Measurements from ENCODE around the gene GLS.

DNA sequence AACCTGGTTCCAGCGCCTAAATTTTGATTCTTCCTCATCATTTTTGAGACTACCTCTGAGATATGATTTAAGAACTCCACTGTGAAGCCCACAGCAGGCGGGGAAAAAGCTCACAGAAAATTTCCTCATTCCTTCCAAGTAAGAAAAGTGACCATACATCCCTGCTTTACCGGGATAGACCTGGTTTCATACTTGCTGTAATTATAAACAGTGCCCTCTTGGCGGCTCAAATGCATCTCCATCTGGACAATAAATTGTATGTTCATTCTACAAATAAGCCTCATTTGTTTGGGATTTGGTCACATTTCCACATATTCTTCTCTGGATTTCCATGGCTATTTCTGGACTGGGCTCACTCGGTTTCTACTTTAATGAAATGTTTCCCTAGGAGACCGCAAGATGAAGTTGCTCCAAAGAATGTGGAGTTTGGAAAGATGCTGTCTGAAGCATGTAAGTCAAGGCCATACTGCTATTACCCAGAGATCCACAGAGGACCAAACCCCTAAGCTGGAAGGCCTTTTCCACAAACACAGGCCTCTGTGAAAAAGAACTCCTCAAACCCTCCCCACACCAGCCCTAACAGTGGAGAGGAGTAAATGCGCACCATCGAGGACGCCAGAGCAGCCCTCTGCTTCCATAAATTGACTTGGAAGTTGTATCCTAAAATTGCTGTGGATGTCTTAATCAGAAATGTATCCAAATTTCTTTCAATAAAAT, 119.5 kb downstream of the GLS start:
- no peak for TF ChIP-seq ZC3H11A (IDR thresholded peaks at IDR 0.05; ENCODE audit: low read depth, low read length)
- TF ChIP-seq, protein P1, sequence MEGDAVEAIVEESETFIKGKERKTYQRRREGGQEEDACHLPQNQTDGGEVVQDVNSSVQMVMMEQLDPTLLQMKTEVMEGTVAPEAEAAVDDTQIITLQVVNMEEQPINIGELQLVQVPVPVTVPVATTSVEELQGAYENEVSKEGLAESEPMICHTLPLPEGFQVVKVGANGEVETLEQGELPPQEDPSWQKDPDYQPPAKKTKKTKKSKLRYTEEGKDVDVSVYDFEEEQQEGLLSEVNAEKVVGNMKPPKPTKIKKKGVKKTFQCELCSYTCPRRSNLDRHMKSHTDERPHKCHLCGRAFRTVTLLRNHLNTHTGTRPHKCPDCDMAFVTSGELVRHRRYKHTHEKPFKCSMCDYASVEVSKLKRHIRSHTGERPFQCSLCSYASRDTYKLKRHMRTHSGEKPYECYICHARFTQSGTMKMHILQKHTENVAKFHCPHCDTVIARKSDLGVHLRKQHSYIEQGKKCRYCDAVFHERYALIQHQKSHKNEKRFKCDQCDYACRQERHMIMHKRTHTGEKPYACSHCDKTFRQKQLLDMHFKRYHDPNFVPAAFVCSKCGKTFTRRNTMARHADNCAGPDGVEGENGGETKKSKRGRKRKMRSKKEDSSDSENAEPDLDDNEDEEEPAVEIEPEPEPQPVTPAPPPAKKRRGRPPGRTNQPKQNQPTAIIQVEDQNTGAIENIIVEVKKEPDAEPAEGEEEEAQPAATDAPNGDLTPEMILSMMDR (IDR thresholded peaks at IDR 0.05 in 2 of 3, conservative IDR thresholded peaks at IDR 0.05 in 1 of 3; ENCODE audit: insufficient read depth in 2 of 3, low read depth in 1 of 3, low read length in 3 of 3) = no peak
- TF ChIP-seq, protein P2, sequence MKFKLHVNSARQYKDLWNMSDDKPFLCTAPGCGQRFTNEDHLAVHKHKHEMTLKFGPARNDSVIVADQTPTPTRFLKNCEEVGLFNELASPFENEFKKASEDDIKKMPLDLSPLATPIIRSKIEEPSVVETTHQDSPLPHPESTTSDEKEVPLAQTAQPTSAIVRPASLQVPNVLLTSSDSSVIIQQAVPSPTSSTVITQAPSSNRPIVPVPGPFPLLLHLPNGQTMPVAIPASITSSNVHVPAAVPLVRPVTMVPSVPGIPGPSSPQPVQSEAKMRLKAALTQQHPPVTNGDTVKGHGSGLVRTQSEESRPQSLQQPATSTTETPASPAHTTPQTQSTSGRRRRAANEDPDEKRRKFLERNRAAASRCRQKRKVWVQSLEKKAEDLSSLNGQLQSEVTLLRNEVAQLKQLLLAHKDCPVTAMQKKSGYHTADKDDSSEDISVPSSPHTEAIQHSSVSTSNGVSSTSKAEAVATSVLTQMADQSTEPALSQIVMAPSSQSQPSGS (CRISPR knock-in tag; IDR thresholded peaks at IDR 0.05) = no peak
- TF ChIP-seq POLR2AphosphoS5 (IDR thresholded peaks at IDR 0.05; ENCODE audit: control insufficient read depth, insufficient read depth, low read depth, low read length) = no peak
- TF ChIP-seq, protein P3, sequence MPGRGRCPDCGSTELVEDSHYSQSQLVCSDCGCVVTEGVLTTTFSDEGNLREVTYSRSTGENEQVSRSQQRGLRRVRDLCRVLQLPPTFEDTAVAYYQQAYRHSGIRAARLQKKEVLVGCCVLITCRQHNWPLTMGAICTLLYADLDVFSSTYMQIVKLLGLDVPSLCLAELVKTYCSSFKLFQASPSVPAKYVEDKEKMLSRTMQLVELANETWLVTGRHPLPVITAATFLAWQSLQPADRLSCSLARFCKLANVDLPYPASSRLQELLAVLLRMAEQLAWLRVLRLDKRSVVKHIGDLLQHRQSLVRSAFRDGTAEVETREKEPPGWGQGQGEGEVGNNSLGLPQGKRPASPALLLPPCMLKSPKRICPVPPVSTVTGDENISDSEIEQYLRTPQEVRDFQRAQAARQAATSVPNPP (IDR thresholded peaks at IDR 0.05; ENCODE audit: borderline replicate concordance, insufficient read depth, insufficient read length) = no peak
- TF ChIP-seq, protein P4, sequence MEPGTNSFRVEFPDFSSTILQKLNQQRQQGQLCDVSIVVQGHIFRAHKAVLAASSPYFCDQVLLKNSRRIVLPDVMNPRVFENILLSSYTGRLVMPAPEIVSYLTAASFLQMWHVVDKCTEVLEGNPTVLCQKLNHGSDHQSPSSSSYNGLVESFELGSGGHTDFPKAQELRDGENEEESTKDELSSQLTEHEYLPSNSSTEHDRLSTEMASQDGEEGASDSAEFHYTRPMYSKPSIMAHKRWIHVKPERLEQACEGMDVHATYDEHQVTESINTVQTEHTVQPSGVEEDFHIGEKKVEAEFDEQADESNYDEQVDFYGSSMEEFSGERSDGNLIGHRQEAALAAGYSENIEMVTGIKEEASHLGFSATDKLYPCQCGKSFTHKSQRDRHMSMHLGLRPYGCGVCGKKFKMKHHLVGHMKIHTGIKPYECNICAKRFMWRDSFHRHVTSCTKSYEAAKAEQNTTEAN (CRISPR knock-in tag; IDR thresholded peaks at IDR 0.05) = no peak

Measured in K562 (cell line).